ENCODE data around the gene PI4KB.

GRCh38 chr1:151370211-151370911, 43.1 kb upstream of the PI4KB start:
- TF ChIP-seq, protein P1, sequence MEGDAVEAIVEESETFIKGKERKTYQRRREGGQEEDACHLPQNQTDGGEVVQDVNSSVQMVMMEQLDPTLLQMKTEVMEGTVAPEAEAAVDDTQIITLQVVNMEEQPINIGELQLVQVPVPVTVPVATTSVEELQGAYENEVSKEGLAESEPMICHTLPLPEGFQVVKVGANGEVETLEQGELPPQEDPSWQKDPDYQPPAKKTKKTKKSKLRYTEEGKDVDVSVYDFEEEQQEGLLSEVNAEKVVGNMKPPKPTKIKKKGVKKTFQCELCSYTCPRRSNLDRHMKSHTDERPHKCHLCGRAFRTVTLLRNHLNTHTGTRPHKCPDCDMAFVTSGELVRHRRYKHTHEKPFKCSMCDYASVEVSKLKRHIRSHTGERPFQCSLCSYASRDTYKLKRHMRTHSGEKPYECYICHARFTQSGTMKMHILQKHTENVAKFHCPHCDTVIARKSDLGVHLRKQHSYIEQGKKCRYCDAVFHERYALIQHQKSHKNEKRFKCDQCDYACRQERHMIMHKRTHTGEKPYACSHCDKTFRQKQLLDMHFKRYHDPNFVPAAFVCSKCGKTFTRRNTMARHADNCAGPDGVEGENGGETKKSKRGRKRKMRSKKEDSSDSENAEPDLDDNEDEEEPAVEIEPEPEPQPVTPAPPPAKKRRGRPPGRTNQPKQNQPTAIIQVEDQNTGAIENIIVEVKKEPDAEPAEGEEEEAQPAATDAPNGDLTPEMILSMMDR (IDR thresholded peaks at IDR 0.05), result no peak
- no peak for TF ChIP-seq ZFX (IDR thresholded peaks at IDR 0.05; ENCODE audit: borderline replicate concordance)

All from 22Rv1 (cell line).